NB4 (cell line): ENCODE measurements around the gene POPDC2.

Source experiments
- DNase-seq: peaks from one replicate; pipeline ENCODE4 v3.0.0; 2010; ENCODE audit warnings: low read depth
- H3K4me3 ChIP-seq: one replicate; pipeline ENCODE4 v1.5.1; 2011; ENCODE audit warnings: mild to moderate bottlenecking, low read depth, low read length, moderate library complexity
- CTCF ChIP-seq: IDR thresholded peaks from one replicate; pipeline ENCODE4 v1.5.1; 2012; ENCODE audit warnings: low read depth, low read length
- MAX ChIP-seq: IDR thresholded peaks from 2 replicates; pipeline ENCODE4 v1.6.1; 2011; ENCODE audit warnings: low read depth, low read length
- MYC ChIP-seq: IDR thresholded peaks from 2 replicates; pipeline ENCODE4 v1.6.1; 2011; ENCODE audit warnings: low read depth, low read length
- POLR2A ChIP-seq: IDR thresholded peaks from 2 replicates; pipeline ENCODE4 v1.6.1; 2011; ENCODE audit warnings: mild to moderate bottlenecking; ENCODE audit not compliant: insufficient read length; ENCODE audit errors: extremely low read depth

Gene POPDC2

GRCh38 chr3:119619094-119619493 is 41.3 kb downstream of the POPDC2 start:
- no peak overlapping the region for H3K4me3 ChIP-seq
- TF ChIP-seq POLR2A = no peak
- TF ChIP-seq MAX = no peak
- TF ChIP-seq CTCF = no peak
- TF ChIP-seq MYC = no peak
- DNase-seq = no peak

- DNase-seq = no peak
- no peak overlapping the region for H3K4me3 ChIP-seq
- no peak for TF ChIP-seq MAX
- no peak for TF ChIP-seq POLR2A
- TF ChIP-seq CTCF = no peak
- no peak for TF ChIP-seq MYC
Measured at GRCh38 chr3:119616056-119616455, 44.3 kb downstream of the POPDC2 start.

- no peak for DNase-seq
- TF ChIP-seq POLR2A = no peak
- no peak overlapping the region for H3K4me3 ChIP-seq
Measured at GRCh38 chr3:119613872-119614271, 46.5 kb downstream of the POPDC2 start.

- DNase-seq = no peak
- H3K4me3 ChIP-seq = no peak overlapping the region
- TF ChIP-seq MYC = no peak
- no peak for TF ChIP-seq MAX
Measured at GRCh38 chr3:119613201-119613600, 47.2 kb downstream of the POPDC2 start.

GRCh38 chr3:119611664-119612063 is 48.7 kb downstream of the POPDC2 start:
- H3K4me3 ChIP-seq = no peak overlapping the region
- no peak for DNase-seq
- TF ChIP-seq MAX (no peak), POLR2A (no peak), CTCF (no peak), MYC (no peak)

GRCh38 chr3:119609301-119609700 is 51.1 kb downstream of the POPDC2 start:
- no peak overlapping the region for H3K4me3 ChIP-seq
- DNase-seq = no peak
- TF ChIP-seq MYC = no peak
- no peak for TF ChIP-seq MAX
- no peak for TF ChIP-seq POLR2A
- no peak for TF ChIP-seq CTCF

- TF ChIP-seq MYC = no peak
- no peak for TF ChIP-seq POLR2A
- no peak for TF ChIP-seq MAX
- TF ChIP-seq CTCF = no peak
- no peak for DNase-seq
- H3K4me3 ChIP-seq = no peak overlapping the region
Measured at GRCh38 chr3:119608405-119609000, 51.9 kb downstream of the POPDC2 start.
